GM21825 (cell line): ENCODE results near the gene DEFB108B.
"Not testable (repeated sequence)": the region's sequence is repeated elsewhere in the genome, so short reads cannot be mapped to it uniquely, and the experiment has no call there.

Experiments used
- ATAC-seq: cut with Tn5 transposase; IDR thresholded peaks from one replicate; pipeline ENCODE4 v1.9.1; 2021; ENCODE audit warnings: mild to moderate bottlenecking, moderate library complexity; ENCODE audit not compliant: unreplicated experiment

Gene DEFB108B

GRCh38 chr11:71813481-71814355, 19.3 kb upstream of the DEFB108B start:
- not testable (repeated sequence) for ATAC-seq

- not testable (repeated sequence) for ATAC-seq
These were observed 11.5 kb upstream of the DEFB108B start for GRCh38 chr11:71821539-71821938.

- ATAC-seq = not testable (repeated sequence)
These were observed 3.8 kb upstream of the DEFB108B start for GRCh38 chr11:71829247-71829646.

GRCh38 chr11:71829686-71830085, 3.3 kb upstream of the DEFB108B start:
- not testable (repeated sequence) for ATAC-seq

GRCh38 chr11:71842720-71843119, 9.7 kb downstream of the DEFB108B start:
- ATAC-seq = not testable (repeated sequence)

GRCh38 chr11:71843355-71843754, 10.4 kb downstream of the DEFB108B start:
- ATAC-seq = not testable (repeated sequence)

- ATAC-seq = no peak
These were observed 10.9 kb downstream of the DEFB108B start for GRCh38 chr11:71843858-71844257.

- not testable (repeated sequence) for ATAC-seq
These were observed 20.9 kb downstream of the DEFB108B start for GRCh38 chr11:71853895-71854294.

- ATAC-seq = not testable (repeated sequence)
These were observed 22.9 kb downstream of the DEFB108B start for GRCh38 chr11:71855880-71856279.

GRCh38 chr11:71860835-71861234, 27.8 kb downstream of the DEFB108B start:
- ATAC-seq = not testable (repeated sequence)

- ATAC-seq = not testable (repeated sequence)
These were observed 31.1 kb downstream of the DEFB108B start for GRCh38 chr11:71863978-71864627.

GRCh38 chr11:71867209-71867608, 34.2 kb downstream of the DEFB108B start:
- not testable (repeated sequence) for ATAC-seq

- not testable (repeated sequence) for ATAC-seq
These were observed 36.9 kb downstream of the DEFB108B start for GRCh38 chr11:71869931-71870330.

- not testable (repeated sequence) for ATAC-seq
These were observed 37.7 kb downstream of the DEFB108B start for GRCh38 chr11:71870661-71871060.

GRCh38 chr11:71876262-71876661, 43.3 kb downstream of the DEFB108B start:
- not testable (repeated sequence) for ATAC-seq

- ATAC-seq = not testable (repeated sequence)
These were observed 45.1 kb downstream of the DEFB108B start, which contains the start of gene DEFB131B for GRCh38 chr11:71878059-71878458. TSS of gene DEFB131B (plus strand) at chr11:71878453. CDS start at chr11:71878453, 0 bp downstream.

- ATAC-seq = not testable (repeated sequence)
These were observed 52.8 kb downstream of the DEFB108B start for GRCh38 chr11:71885806-71886205.
